ENCODE data around the gene TACR3.
"Not testable (repeated sequence)": the region's sequence is repeated elsewhere in the genome, so short reads cannot be mapped to it uniquely, and the experiment has no call there.

The TACR3 gene, protein sequence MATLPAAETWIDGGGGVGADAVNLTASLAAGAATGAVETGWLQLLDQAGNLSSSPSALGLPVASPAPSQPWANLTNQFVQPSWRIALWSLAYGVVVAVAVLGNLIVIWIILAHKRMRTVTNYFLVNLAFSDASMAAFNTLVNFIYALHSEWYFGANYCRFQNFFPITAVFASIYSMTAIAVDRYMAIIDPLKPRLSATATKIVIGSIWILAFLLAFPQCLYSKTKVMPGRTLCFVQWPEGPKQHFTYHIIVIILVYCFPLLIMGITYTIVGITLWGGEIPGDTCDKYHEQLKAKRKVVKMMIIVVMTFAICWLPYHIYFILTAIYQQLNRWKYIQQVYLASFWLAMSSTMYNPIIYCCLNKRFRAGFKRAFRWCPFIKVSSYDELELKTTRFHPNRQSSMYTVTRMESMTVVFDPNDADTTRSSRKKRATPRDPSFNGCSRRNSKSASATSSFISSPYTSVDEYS

GRCh38 chr4:103719830-103720207 is at the start of gene TACR3:
TACR3 (minus strand) TSS chr4:103719985; CDS start chr4:103719675, 310 bp downstream.
- DNase-seq (no peak), ATAC-seq (no peak)

- ATAC-seq = no peak
- no peak for DNase-seq
Measured at GRCh38 chr4:103757631-103758030, 37.8 kb upstream of the TACR3 start.

GRCh38 chr4:103756741-103757140 is 37.0 kb upstream of the TACR3 start:
- DNase-seq = no peak
- no peak for ATAC-seq

GRCh38 chr4:103754844-103755243 is 35.1 kb upstream of the TACR3 start:
- no peak for ATAC-seq
- DNase-seq = no peak

GRCh38 chr4:103753868-103754653 is 34.3 kb upstream of the TACR3 start:
- ATAC-seq = no peak

GRCh38 chr4:103723150-103723549 is 3.4 kb upstream of the TACR3 start:
- not testable (repeated sequence) for ATAC-seq, DNase-seq

More at GRCh38 chr4:103753868-103754653, 34.3 kb upstream of the TACR3 start:
- no peak for DNase-seq

DNA sequence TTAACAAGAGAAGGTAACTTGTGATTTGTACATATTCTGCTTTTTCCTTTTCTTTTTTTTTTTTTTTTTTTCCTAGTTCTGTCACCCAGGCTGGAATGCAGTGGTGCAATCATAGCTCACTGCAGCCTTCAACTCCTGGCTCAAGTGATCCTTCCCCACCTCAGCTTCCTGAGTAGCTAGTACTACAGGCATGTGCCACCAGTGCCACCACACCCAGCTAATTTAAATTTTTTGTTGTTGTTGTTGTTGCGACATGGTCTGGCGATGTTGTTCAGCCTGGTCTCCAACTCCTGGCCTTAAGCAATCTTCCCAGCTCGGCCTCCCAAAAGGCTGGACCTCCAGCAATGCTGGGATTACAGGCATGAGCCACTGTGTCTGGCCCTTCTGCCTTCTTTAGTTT is 1.5 kb upstream of the TACR3 start:
- ATAC-seq = no peak
- no peak for DNase-seq

GRCh38 chr4:103720661-103721060 is 876 bp upstream of the TACR3 start:
- no peak for DNase-seq
- ATAC-seq = no peak

DNA sequence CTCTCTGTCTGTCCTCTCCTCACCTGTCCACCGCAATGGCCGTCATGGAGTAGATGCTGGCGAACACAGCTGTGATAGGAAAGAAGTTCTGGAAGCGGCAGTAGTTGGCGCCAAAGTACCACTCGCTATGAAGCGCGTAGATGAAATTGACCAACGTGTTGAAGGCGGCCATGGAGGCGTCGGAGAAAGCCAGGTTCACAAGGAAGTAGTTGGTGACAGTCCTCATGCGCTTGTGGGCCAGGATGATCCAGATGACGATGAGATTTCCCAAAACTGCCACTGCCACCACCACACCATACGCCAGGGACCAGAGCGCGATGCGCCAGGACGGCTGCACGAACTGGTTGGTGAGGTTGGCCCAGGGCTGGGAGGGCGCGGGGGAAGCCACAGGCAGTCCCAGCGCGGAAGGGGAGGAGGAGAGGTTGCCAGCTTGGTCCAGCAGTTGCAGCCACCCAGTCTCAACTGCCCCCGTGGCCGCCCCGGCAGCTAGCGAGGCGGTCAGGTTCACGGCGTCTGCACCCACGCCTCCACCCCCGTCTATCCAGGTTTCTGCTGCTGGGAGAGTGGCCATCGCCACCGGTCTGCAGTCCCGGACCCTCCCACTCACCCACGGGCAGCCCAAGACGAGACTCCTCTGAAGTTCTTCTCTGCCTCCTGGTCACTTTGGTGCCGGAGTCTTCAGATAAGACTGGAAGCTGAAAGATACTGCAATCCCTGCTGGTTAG is 518 bp downstream of the TACR3 start:
- DNase-seq (no peak), ATAC-seq (no peak)

DNA sequence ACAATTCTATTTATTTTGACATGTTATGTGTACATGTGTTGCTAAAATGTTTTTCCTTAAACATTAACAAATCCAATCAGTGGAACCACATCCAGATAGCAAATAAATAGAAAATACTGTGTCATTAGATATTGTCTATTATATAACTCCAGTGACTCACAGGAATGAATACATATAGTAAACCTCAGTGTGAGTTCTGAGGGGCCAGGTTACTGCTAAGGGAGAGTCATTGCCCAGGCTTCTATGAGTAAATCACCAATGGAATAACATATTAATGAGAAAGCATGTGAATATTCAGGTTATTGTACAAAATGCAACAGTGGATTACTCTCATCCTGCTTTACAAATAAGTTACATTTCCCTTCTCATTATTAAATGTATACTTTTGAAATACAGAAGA is 27.2 kb downstream of the TACR3 start:
- no peak for DNase-seq
- ATAC-seq = no peak

GRCh38 chr4:103673983-103674382 is 45.8 kb downstream of the TACR3 start:
- DNase-seq (no peak), ATAC-seq (no peak)

- DNase-seq, ATAC-seq: not testable (repeated sequence)
Measured at GRCh38 chr4:103666764-103667163, 53.0 kb downstream of the TACR3 start.

DNA sequence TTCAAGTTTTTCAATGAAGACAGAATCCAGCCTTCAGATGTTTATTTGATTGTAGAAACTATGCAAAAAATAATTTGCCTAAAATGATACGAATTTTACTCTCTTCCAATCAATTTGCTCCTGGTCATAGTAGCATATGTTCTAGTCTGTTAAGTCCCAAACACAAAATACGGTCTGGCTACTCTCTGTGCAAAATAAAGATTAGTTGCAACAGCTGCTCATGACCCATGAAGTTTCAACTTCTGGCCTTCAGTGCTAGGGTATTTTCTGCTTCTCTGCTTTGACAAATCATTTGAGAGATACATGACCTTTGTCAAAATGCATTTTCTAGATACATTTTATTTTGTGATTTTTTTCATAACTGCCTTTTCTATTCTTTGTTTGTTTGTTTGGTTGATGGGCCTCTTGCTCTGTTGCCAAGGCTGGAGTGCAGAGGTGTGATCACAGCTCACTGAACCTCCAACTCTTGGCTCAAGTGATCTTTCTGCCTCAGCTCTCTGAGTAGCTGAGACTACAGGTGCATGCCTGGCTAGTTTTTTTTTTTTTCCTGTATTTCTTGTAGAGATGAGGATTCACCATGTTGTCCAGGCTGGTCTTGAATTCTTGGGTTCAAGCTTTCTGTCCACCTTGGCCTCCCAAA is 55.2 kb downstream of the TACR3 start:
- no peak for DNase-seq
- no peak for ATAC-seq

GRCh38 chr4:103648541-103648940 is 71.2 kb downstream of the TACR3 start:
- DNase-seq = no peak
- ATAC-seq = no peak

DNA sequence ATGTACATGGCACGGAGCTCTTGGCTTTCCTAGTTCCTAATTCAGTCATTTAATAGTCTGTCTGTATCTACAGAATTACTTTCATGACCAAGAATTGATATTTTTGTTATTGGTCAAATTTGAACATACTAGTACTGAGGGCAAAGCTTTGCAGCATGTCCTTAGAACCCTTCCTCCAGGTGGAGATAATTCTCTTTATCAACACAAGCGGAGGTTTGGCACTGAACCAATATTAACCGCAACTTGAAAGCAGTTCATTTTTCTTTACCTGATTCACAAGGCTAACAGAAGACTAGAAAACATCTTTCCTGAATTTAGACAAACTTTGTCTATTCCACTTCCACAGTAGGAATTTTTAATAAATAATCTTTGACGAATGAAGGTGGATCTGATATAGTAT is 73.8 kb downstream of the TACR3 start:
- ATAC-seq (no peak), DNase-seq (no peak)

- ATAC-seq = no peak
- DNase-seq = no peak
Measured at GRCh38 chr4:103634236-103634635, 85.5 kb downstream of the TACR3 start.

- DNase-seq (no peak), ATAC-seq (no peak)
Measured at GRCh38 chr4:103626296-103626695, 93.5 kb downstream of the TACR3 start.

GRCh38 chr4:103591841-103592240 is 127.9 kb downstream of the TACR3 start:
- ATAC-seq (no peak), DNase-seq (no peak)

- DNase-seq = no peak
- no peak for ATAC-seq
Measured at GRCh38 chr4:103567591-103567990, 152.2 kb downstream of the TACR3 start.

DNA sequence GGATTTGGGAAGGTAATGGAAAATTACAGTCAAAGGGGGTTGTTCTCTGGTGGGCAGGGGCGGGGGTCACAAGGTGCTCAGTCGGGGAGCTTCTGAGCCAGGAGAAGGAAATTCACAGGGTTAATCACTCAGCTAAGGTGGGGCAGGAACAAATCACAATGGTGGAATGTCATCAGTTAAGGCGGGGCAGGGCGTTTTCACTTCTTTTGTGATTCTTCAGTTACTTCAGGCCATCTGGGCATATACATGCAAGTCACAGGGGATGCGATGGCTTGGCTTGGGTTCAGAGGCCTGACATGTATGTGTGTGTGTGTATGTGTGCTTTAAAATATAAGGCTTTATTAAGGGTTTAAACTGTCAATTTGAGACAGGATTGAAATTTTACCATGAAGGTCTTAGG is 160.6 kb downstream of the TACR3 start:
- not testable (repeated sequence) for ATAC-seq, DNase-seq

All from stimulated activated naive CD8-positive, alpha-beta T cell treated with anti-CD3 and anti-CD28 coated beads, Interleukin-15, Interleukin-2, amounts not matched to agents 100 U/mL and 50 U/mL, for 24 hours (primary cell).